ENCODE results near the gene GPR83.

DNA sequence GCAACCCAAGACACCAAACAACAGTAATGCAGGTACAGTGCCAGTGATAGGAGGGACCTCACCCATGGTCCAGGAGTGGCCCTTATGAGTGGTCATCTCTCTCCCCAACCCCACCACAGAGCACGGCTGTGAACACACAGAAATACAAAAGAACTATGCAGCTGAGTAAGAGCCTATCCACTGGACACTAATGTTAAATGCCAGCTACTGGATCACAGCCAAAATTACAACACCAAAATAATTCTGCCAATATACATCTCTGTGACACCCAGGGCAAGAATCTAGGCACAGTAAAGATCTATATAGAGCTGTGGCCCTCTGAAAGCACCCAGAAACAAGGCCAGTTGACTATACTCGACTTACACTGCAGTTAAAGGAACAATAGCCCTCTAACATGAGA is 22.8 kb upstream of the GPR83 start:
- TF ChIP-seq POLR2A (IDR thresholded peaks at IDR 0.05) (no peak), CTCF (IDR thresholded peaks at IDR 0.05) (no peak)
